Measurements from ENCODE around the gene GNB1L.
"Not testable (repeated sequence)": the region's sequence is repeated elsewhere in the genome, so short reads cannot be mapped to it uniquely, and the experiment has no call there.

GNB1L gene

DNA sequence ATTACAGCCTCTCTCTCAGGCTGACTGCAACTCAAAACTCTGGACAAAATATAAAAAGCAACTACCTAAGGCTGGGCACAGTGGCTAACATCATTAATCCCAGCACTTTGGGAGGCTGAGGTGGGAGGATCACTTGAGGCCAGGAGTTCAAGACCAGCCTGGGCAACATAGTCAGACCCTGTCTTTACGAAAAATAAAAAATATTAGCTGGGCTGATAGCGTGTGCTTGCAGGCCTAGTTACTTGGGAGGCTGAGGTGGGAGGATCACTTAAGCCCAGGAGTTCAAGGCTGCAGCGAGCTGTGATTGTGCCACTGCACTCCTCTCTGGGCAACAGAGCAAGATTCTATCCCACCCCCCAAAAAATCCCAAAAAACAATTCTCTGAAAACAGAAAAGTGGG, 22.7 kb downstream of the GNB1L start:
- H2BK5ac ChIP-seq (ENCODE audit: low read depth, low read length, poor library complexity); H3K9ac ChIP-seq (ENCODE audit: low read length); H3K79me1 ChIP-seq (ENCODE audit: low read length); H2AFZ ChIP-seq (ENCODE audit: insufficient read depth, low read length, poor library complexity); H3K18ac ChIP-seq (ENCODE audit: low read length); H3K9me3 ChIP-seq (ENCODE audit: insufficient read depth, low read depth, low read length); H3K27ac ChIP-seq (ENCODE audit: low read depth, low read length); H3K79me2 ChIP-seq (ENCODE audit: control insufficient read depth, insufficient read depth, low read length, poor library complexity); H3K27me3 ChIP-seq (ENCODE audit: insufficient read depth, low read length); H3K36me3 ChIP-seq (ENCODE audit: control insufficient read depth in 1 of 2, insufficient read depth in 2 of 2, low read length in 2 of 2); H2BK120ac ChIP-seq (ENCODE audit: insufficient read depth, low read length, poor library complexity); H3K23ac ChIP-seq (ENCODE audit: low read length); H4K91ac ChIP-seq (ENCODE audit: low read depth, low read length); H4K12ac ChIP-seq (ENCODE audit: low read depth, low read length); H2BK12ac ChIP-seq (ENCODE audit: low read length); H3K14ac ChIP-seq (ENCODE audit: low read length); H3K4me3 ChIP-seq (ENCODE audit: low read depth, low read length); DNase-seq; H2AK5ac ChIP-seq (ENCODE audit: low read length); H3K4me2 ChIP-seq (ENCODE audit: low read length); H3K4ac ChIP-seq (ENCODE audit: low read depth, low read length); H3K4me1 ChIP-seq (ENCODE audit: control insufficient read depth in 1 of 2, insufficient read depth in 2 of 2, low read length in 2 of 2); H4K8ac ChIP-seq (ENCODE audit: low read depth, low read length): not testable (repeated sequence)
- no CpG with 5 or more reads among the region's 3 CpGs for WGBS (ENCODE audit: extremely low coverage, insufficient coverage, insufficient read length)

DNA sequence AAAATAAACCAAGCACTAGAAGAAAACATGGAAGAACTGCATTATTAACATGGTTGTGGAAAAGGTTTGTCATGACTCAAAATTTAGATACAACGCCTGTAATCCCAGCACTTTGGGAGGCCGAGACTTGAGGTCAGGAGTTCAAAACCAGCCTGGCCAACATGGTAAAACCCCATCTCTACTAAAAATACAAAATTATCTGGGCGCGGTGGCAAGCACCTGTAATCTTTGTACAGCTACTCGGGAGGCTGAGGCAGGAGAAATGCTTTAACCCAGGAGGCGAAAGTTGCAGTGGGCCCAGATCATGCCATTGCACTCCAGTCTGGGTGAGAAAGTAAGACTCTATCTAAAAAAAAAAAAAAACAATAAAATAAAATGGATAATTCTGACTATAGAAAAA, 23.7 kb downstream of the GNB1L start:
- H4K12ac ChIP-seq (ENCODE audit: low read depth, low read length), result no peak overlapping the region
- H4K8ac ChIP-seq (ENCODE audit: low read depth, low read length), result no peak overlapping the region
- no peak for DNase-seq
- no peak overlapping the region for H3K4me2 ChIP-seq (ENCODE audit: low read length)
- H3K79me1 ChIP-seq (ENCODE audit: low read length), result no peaks in the 10 kb centered on the region
- no peak overlapping the region for H2BK5ac ChIP-seq (ENCODE audit: low read depth, low read length, poor library complexity)
- no CpG with 5 or more reads among the region's 6 CpGs for WGBS (ENCODE audit: extremely low coverage, insufficient coverage, insufficient read length)
- no peak overlapping the region for H2AK5ac ChIP-seq (ENCODE audit: low read length)
- H2BK12ac ChIP-seq (ENCODE audit: low read length), result no peak overlapping the region
- no peak overlapping the region for H3K14ac ChIP-seq (ENCODE audit: low read length)
- no peak overlapping the region for H2AFZ ChIP-seq (ENCODE audit: insufficient read depth, low read length, poor library complexity)
- no peak overlapping the region for H3K23ac ChIP-seq (ENCODE audit: low read length)
- no peak overlapping the region for H2BK120ac ChIP-seq (ENCODE audit: insufficient read depth, low read length, poor library complexity)
- no peaks in the 10 kb centered on the region for H3K9me3 ChIP-seq (ENCODE audit: insufficient read depth, low read depth, low read length)
- no peak overlapping the region for H3K27ac ChIP-seq (ENCODE audit: low read depth, low read length)
- peaks cover 0 to under 1% of the 10 kb centered on the region in 2 experiments for H3K4me1 ChIP-seq (ENCODE audit: control insufficient read depth in 1 of 2, insufficient read depth in 2 of 2, low read length in 2 of 2)
- H4K91ac ChIP-seq (ENCODE audit: low read depth, low read length), result no peak overlapping the region
- no peak overlapping the region for H3K9ac ChIP-seq (ENCODE audit: low read length)
- no peak overlapping the region for H3K4ac ChIP-seq (ENCODE audit: low read depth, low read length)
- no peaks in the 10 kb centered on the region for H3K27me3 ChIP-seq (ENCODE audit: insufficient read depth, low read length)
- no peaks in the 10 kb centered on the region for H3K36me3 ChIP-seq (ENCODE audit: control insufficient read depth in 1 of 2, insufficient read depth in 2 of 2, low read length in 2 of 2)
- no peak overlapping the region for H3K18ac ChIP-seq (ENCODE audit: low read length)
- no peaks in the 10 kb centered on the region for H3K79me2 ChIP-seq (ENCODE audit: control insufficient read depth, insufficient read depth, low read length, poor library complexity)
- H3K4me3 ChIP-seq (ENCODE audit: low read depth, low read length), result no peak overlapping the region

DNA sequence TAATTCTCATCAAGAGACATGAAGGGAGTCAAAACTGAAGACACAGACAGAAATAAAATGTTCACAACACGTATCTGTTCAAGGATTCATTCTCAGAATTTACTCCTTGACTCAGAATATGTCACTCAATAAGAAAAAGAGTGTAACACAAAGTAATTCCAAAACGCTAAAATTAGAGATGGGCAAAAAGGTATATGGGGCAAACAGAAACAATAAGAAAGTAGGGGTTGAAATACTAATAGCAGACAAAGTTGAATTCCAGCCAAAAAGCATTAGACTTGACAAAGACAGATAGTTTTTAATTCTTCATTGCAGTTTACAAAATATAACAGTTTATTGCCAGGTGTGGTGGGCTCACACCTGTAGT, 26.7 kb downstream of the GNB1L start:
- Histone ChIP-seq H3K4me3 (ENCODE audit: low read depth, low read length) (no peak overlapping the region), H3K14ac (ENCODE audit: low read length) (no peak overlapping the region), H3K27ac (ENCODE audit: low read depth, low read length) (no peak overlapping the region), H4K91ac (ENCODE audit: low read depth, low read length) (no peak overlapping the region), H2BK12ac (ENCODE audit: low read length) (no peak overlapping the region), H3K79me2 (ENCODE audit: control insufficient read depth, insufficient read depth, low read length, poor library complexity) (no peaks in the 10 kb centered on the region), H3K9ac (ENCODE audit: low read length) (no peak overlapping the region), H2AK5ac (ENCODE audit: low read length) (no peak overlapping the region), H4K8ac (ENCODE audit: low read depth, low read length) (no peak overlapping the region), H3K79me1 (ENCODE audit: low read length) (no peaks in the 10 kb centered on the region), H3K27me3 (ENCODE audit: insufficient read depth, low read length) (no peaks in the 10 kb centered on the region), H3K4me2 (ENCODE audit: low read length) (no peak overlapping the region), H3K4ac (ENCODE audit: low read depth, low read length) (no peak overlapping the region), H2BK120ac (ENCODE audit: insufficient read depth, low read length, poor library complexity) (no peak overlapping the region), H2AFZ (ENCODE audit: insufficient read depth, low read length, poor library complexity) (no peak overlapping the region), H2BK5ac (ENCODE audit: low read depth, low read length, poor library complexity) (no peak overlapping the region), H3K36me3 (ENCODE audit: control insufficient read depth in 1 of 2, insufficient read depth in 2 of 2, low read length in 2 of 2) (no peaks in the 10 kb centered on the region), H3K9me3 (ENCODE audit: insufficient read depth, low read depth, low read length) (no peaks in the 10 kb centered on the region), H4K12ac (ENCODE audit: low read depth, low read length) (no peak overlapping the region), H3K4me1 (ENCODE audit: control insufficient read depth in 1 of 2, insufficient read depth in 2 of 2, low read length in 2 of 2) (peaks cover 12 to 16% of the 10 kb centered on the region in 2 experiments), H3K18ac (ENCODE audit: low read length) (no peak overlapping the region), H3K23ac (ENCODE audit: low read length) (no peak overlapping the region)
- WGBS (ENCODE audit: extremely low coverage, insufficient coverage, insufficient read length), result no CpG with 5 or more reads among the region's 2 CpGs
- DNase-seq, result no peak

DNA sequence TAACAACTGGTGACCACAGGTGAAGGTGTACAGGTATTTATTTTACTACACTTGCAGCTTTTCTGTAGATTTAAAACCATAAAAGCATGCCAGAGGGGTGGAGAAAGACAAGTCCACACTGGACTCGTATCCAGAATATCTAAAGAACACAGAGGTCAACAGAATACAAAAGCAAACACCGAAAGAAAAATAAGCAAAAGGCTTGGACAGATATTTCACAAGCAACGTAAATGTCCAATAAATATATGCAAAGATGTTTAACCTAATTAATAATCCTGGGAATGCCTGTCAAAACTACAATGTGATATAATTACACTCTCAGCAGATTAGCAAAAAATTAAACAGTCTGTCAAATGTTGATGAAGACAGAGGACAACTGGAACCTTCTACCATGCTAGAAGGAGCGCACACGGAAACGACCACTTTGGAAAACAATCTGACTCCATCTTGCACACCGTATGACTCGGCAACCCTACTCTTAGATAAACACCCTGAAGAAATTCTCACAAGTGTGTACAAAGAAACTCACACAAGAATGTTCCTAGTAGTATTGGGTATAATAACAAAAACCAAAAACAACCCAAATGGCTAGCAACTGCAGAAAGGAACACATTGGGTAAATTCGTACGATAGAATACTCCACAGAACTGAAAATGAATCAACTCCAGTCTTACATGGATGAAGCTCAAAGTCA, 27.2 kb downstream of the GNB1L start:
- H2BK5ac ChIP-seq (ENCODE audit: low read depth, low read length, poor library complexity), result no peak overlapping the region
- no peak for DNase-seq
- H3K27me3 ChIP-seq (ENCODE audit: insufficient read depth, low read length), result no peaks in the 10 kb centered on the region
- H3K36me3 ChIP-seq (ENCODE audit: control insufficient read depth in 1 of 2, insufficient read depth in 2 of 2, low read length in 2 of 2), result no peaks in the 10 kb centered on the region
- no peak overlapping the region for H3K27ac ChIP-seq (ENCODE audit: low read depth, low read length)
- H4K91ac ChIP-seq (ENCODE audit: low read depth, low read length), result no peak overlapping the region
- no peak overlapping the region for H2AFZ ChIP-seq (ENCODE audit: insufficient read depth, low read length, poor library complexity)
- H3K4me2 ChIP-seq (ENCODE audit: low read length), result no peak overlapping the region
- no CpG with 5 or more reads among the region's 10 CpGs for WGBS (ENCODE audit: extremely low coverage, insufficient coverage, insufficient read length)
- no peaks in the 10 kb centered on the region for H3K79me1 ChIP-seq (ENCODE audit: low read length)
- H3K4me1 ChIP-seq (ENCODE audit: control insufficient read depth in 1 of 2, insufficient read depth in 2 of 2, low read length in 2 of 2), result peaks cover 12 to 16% of the 10 kb centered on the region in 2 experiments
- no peak overlapping the region for H2BK120ac ChIP-seq (ENCODE audit: insufficient read depth, low read length, poor library complexity)
- no peak overlapping the region for H3K4me3 ChIP-seq (ENCODE audit: low read depth, low read length)
- H3K23ac ChIP-seq (ENCODE audit: low read length), result no peak overlapping the region
- no peak overlapping the region for H3K4ac ChIP-seq (ENCODE audit: low read depth, low read length)
- H3K9me3 ChIP-seq (ENCODE audit: insufficient read depth, low read depth, low read length), result no peaks in the 10 kb centered on the region
- H2BK12ac ChIP-seq (ENCODE audit: low read length), result no peak overlapping the region
- H3K9ac ChIP-seq (ENCODE audit: low read length), result no peak overlapping the region
- no peak overlapping the region for H4K12ac ChIP-seq (ENCODE audit: low read depth, low read length)
- H2AK5ac ChIP-seq (ENCODE audit: low read length), result no peak overlapping the region
- H3K18ac ChIP-seq (ENCODE audit: low read length), result no peak overlapping the region
- no peak overlapping the region for H3K14ac ChIP-seq (ENCODE audit: low read length)
- no peaks in the 10 kb centered on the region for H3K79me2 ChIP-seq (ENCODE audit: control insufficient read depth, insufficient read depth, low read length, poor library complexity)
- no peak overlapping the region for H4K8ac ChIP-seq (ENCODE audit: low read depth, low read length)

Measured in trophoblast cell (in vitro differentiated cells and primary cell).